ENCODE measurements around the gene MRI1. TPM values are rescaled to one million over a fixed set of nuclear protein-coding genes. Genes with fewer than 3 reads are reported as not detected.
"Not testable (repeated sequence)": the region's sequence is repeated elsewhere in the genome, so short reads cannot be mapped to it uniquely, and the experiment has no call there.

MRI1 gene
- total RNA-seq, 2 donors from 2014 or later = 54.6 to 63.0 TPM

GRCh38 chr19:13782537-13782936 lies 18.2 kb downstream of the MRI1 start:
- peaks cover 19% of the 10 kb centered on the region for H3K36me3 ChIP-seq
- no peak for DNase-seq (ENCODE audit: low spot score)
- H3K27ac ChIP-seq = peak overlapping the region; percentile 71 to 81
- ATAC-seq (ENCODE audit: insufficient number of reproducible peaks, low FRiP score, low read depth) = no peak
- H3K9me3 ChIP-seq = no peaks in the 10 kb centered on the region
- peaks cover 28 to 44% of the 10 kb centered on the region in 2 donors for H3K4me1 ChIP-seq (ENCODE audit: control insufficient read depth in 1 of 2, low read depth in 2 of 2)
- TF ChIP-seq CTCF (IDR thresholded peaks at IDR 0.05) = no peak
- no peak overlapping the region for H3K4me3 ChIP-seq
- no peaks in the 10 kb centered on the region for H3K27me3 ChIP-seq (replicated peaks; ENCODE audit: insufficient read depth)

DNA sequence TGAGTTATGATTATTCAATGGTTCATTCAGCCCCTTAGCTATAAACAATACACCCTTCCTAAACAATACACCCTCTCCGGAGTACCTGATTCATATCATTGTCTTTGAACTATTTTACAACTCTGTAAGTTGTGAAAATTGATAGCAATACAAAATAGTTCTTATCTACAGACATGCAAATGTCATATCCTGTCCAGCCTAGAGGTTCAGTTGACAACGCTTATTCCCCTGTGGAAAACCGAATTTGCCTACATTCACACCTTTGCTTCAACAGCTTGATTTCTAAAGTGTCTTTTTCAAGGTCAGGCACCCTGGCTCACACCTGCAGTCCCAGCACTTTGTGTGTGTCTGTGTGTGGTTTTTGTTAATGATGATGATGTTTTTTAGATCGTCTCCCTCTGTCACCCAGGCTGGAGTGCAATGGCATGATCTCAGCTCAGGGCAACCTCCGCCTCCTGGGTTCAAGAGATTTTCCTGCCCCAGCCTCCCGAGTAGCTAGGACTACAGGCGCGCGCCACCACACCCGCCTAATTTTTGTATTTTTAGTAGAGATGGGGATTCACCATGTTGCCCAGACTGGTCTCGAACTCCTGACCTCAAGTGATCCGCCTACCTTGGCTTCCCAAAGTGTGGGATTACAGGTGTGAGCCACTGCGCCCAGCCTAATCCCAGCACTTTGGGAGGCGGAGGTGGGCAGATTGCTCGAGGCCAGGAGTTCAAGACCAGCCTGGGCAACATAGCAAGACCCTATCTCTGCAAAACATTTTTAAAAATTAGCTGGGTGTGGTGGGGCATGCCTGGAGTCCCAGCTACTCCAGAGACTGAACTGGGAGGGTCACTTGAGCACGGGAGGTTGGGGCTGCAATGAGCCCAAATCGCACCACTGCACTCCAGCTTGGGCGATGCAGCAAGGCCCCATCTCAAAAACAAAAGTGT lies 19.5 kb downstream of the MRI1 start:
- no peak overlapping the region for H3K4me3 ChIP-seq
- DNase-seq (ENCODE audit: low spot score) (no peak), ATAC-seq (ENCODE audit: insufficient number of reproducible peaks, low FRiP score, low read depth) (no peak)
- H3K9me3 ChIP-seq = no peaks in the 10 kb centered on the region
- H3K27me3 ChIP-seq (replicated peaks; ENCODE audit: insufficient read depth) = no peaks in the 10 kb centered on the region
- H3K27ac ChIP-seq = peak overlapping the region; percentile 81 to 87
- TF ChIP-seq CTCF (IDR thresholded peaks at IDR 0.05) = no peak
- H3K4me1 ChIP-seq (ENCODE audit: control insufficient read depth in 1 of 2, low read depth in 2 of 2) = peaks cover 36 to 57% of the 10 kb centered on the region in 2 donors
- peaks cover 6% of the 10 kb centered on the region for H3K36me3 ChIP-seq

DNA sequence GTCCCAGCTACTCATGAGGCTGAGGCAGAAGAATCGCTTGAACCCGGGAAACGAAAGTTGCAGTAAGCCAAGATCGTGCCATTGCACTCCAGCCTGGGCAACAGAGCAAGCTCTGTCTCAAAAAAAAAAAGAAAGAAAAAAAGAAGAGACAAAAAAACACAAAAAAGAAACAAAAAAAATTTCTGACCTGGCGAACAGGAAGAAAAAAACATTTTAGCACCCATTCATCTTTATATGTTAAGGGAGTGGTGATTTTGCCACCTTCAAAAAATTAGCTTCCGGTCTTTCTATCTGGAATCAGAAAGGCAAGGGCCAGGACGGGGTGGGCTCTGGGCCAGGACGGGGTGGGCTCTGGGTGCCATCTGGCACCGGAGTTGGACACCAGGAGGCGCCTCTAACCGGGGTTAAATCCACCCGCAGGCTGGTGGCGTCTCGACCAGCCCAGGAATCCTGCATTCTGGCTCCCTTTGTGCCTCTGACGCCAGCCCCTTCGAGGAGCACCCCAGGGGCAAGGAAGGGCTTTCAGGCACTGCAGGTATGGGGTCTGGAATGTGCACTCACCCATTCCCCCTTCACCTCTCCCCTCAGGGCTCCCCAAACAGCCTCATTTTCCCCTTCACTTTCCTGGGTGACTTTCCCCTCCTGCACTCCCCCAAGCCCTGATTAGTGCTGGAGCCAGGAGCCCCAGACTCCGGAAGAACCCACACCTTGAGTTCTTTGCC lies 20.6 kb downstream of the MRI1 start:
- peak overlapping the region; percentile 53 for H3K4me3 ChIP-seq
- ATAC-seq (ENCODE audit: insufficient number of reproducible peaks, low FRiP score, low read depth) = no peak
- peak overlapping the region; percentile 81 to 87 for H3K27ac ChIP-seq
- peaks cover 44 to 65% of the 10 kb centered on the region in 2 donors for H3K4me1 ChIP-seq (ENCODE audit: control insufficient read depth in 1 of 2, low read depth in 2 of 2)
- H3K36me3 ChIP-seq = no peaks in the 10 kb centered on the region
- no peaks in the 10 kb centered on the region for H3K27me3 ChIP-seq (replicated peaks; ENCODE audit: insufficient read depth)
- TF ChIP-seq CTCF (IDR thresholded peaks at IDR 0.05) = peak; percentile 69
- DNase-seq (ENCODE audit: low spot score) = peak; percentile 47
- H3K9me3 ChIP-seq = no peaks in the 10 kb centered on the region

GRCh38 chr19:13788991-13789390 lies 24.7 kb downstream of the MRI1 start:
- H3K36me3 ChIP-seq = no peaks in the 10 kb centered on the region
- peaks cover 30 to 50% of the 10 kb centered on the region in 2 donors for H3K4me1 ChIP-seq (ENCODE audit: control insufficient read depth in 1 of 2, low read depth in 2 of 2)
- H3K27me3 ChIP-seq (replicated peaks; ENCODE audit: insufficient read depth) = no peaks in the 10 kb centered on the region
- H3K27ac ChIP-seq = peak overlapping the region; percentile 87 to 92
- no peaks in the 10 kb centered on the region for H3K9me3 ChIP-seq
- TF ChIP-seq CTCF (IDR thresholded peaks at IDR 0.05) = no peak
- peak; percentile 47 for DNase-seq (ENCODE audit: low spot score)
- H3K4me3 ChIP-seq = no peak overlapping the region
- ATAC-seq (ENCODE audit: insufficient number of reproducible peaks, low FRiP score, low read depth) = no peak

DNA sequence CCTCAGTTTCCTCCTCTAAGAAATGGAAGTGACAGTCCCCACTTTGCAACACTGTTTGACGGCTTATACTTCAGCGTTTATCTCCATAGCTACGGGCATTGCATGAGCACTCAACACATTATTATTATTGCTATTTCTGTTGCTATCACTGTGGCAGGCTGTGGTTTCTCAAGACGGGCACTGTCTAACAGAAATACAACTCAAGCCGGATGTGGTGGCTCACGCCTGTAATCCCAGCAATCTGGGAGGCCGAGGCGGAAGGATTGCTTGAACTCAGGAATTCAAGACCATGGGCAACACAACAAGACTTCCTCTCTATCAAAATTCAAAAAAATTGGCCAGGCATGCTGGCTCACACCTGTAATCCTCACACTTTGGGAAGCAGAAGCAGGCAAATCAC lies 26.0 kb downstream of the MRI1 start:
- ATAC-seq (ENCODE audit: insufficient number of reproducible peaks, low FRiP score, low read depth) (no peak), DNase-seq (ENCODE audit: low spot score) (no peak)
- H3K27me3 ChIP-seq (replicated peaks; ENCODE audit: insufficient read depth) = no peaks in the 10 kb centered on the region
- peak overlapping the region; percentile 87 to 92 for H3K27ac ChIP-seq
- H3K36me3 ChIP-seq = no peaks in the 10 kb centered on the region
- TF ChIP-seq CTCF (IDR thresholded peaks at IDR 0.05) = no peak
- H3K4me1 ChIP-seq (ENCODE audit: control insufficient read depth in 1 of 2, low read depth in 2 of 2) = peaks cover 22 to 39% of the 10 kb centered on the region in 2 donors
- no peaks in the 10 kb centered on the region for H3K9me3 ChIP-seq
- no peak overlapping the region for H3K4me3 ChIP-seq

DNA sequence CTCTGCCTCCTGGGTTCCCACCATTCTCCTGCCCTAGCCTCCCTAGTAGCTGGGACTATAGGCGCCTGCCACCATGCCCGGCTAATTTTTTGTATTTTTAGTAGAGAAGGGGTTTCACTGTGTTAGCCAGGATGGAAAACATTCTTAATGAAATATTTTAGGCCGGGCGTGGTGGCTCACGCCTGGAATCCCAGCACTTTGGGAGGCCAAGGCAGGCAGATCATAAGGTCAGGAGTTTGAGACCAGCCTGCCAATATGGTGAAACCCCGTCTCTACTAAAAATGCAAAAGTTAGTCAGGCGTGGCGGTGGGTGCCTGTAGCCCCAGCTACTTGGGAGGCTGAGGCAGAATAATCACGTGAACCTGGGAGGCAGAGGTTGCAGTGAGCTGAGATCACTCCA lies 29.0 kb downstream of the MRI1 start:
- not testable (repeated sequence) for H3K36me3 ChIP-seq; H3K27me3 ChIP-seq (replicated peaks; ENCODE audit: insufficient read depth); H3K4me3 ChIP-seq; H3K9me3 ChIP-seq; ATAC-seq (ENCODE audit: insufficient number of reproducible peaks, low FRiP score, low read depth); DNase-seq (ENCODE audit: low spot score)
- peak overlapping the region; percentile 91 to 100 for H3K27ac ChIP-seq
- H3K4me1 ChIP-seq (ENCODE audit: control insufficient read depth in 1 of 2, low read depth in 2 of 2) = peaks cover 29 to 49% of the 10 kb centered on the region in 2 donors

All from thoracic aorta (tissue), 2 donors.